KOPT-K1 (cell line): ENCODE measurements around the gene GLUL.
"Not testable (repeated sequence)": the region's sequence is repeated elsewhere in the genome, so short reads cannot be mapped to it uniquely, and the experiment has no call there.

Experiments used
- H3K27ac ChIP-seq: fragments of 200-600 bp; sonication (generic); 2 replicates; pipeline ENCODE4 v1.5.1; 2016; ENCODE audit warnings: antibody characterized with exemption, mild to moderate bottlenecking, low read depth, low read length; ENCODE audit not compliant: poor library complexity, severe bottlenecking
- H3K36me3 ChIP-seq: fragments of 200-600 bp; sonication (generic); 2 replicates; pipeline ENCODE4 v1.5.1; 2017; ENCODE audit warnings: antibody characterized with exemption, mild to moderate bottlenecking, low read length, moderate library complexity; ENCODE audit not compliant: insufficient read depth
- H3K9me3 ChIP-seq: fragments of 200-600 bp; sonication (generic); 2 replicates; pipeline ENCODE4 v1.5.1; 2017; ENCODE audit warnings: antibody characterized with exemption, low read length, mild to moderate bottlenecking; ENCODE audit not compliant: insufficient read depth, poor library complexity, severe bottlenecking

Gene GLUL

GRCh38 chr1:182359645-182360044 is 31.9 kb downstream of the GLUL start:
- Histone ChIP-seq H3K27ac (no peak overlapping the region), H3K36me3 (no peaks in the 10 kb centered on the region), H3K9me3 (no peaks in the 10 kb centered on the region)

- H3K9me3 ChIP-seq = no peaks in the 10 kb centered on the region
- no peak overlapping the region for H3K27ac ChIP-seq
- H3K36me3 ChIP-seq = no peaks in the 10 kb centered on the region
These were observed 33.7 kb downstream of the GLUL start for GRCh38 chr1:182357913-182358312.

GRCh38 chr1:182357171-182357570 is 34.4 kb downstream of the GLUL start:
- Histone ChIP-seq H3K27ac (no peak overlapping the region), H3K36me3 (no peaks in the 10 kb centered on the region)

GRCh38 chr1:182355723-182356098 is 35.9 kb downstream of the GLUL start:
- H3K27ac ChIP-seq = no peak overlapping the region
- H3K36me3 ChIP-seq = no peaks in the 10 kb centered on the region
- no peaks in the 10 kb centered on the region for H3K9me3 ChIP-seq

More at GRCh38 chr1:182357171-182357570, 34.4 kb downstream of the GLUL start:
- H3K9me3 ChIP-seq = no peaks in the 10 kb centered on the region

GRCh38 chr1:182351790-182352364 is 39.7 kb downstream of the GLUL start:
- Histone ChIP-seq H3K9me3 (no peaks in the 10 kb centered on the region), H3K36me3 (no peaks in the 10 kb centered on the region), H3K27ac (no peak overlapping the region)

- no peak overlapping the region for H3K27ac ChIP-seq
- H3K36me3 ChIP-seq = no peaks in the 10 kb centered on the region
- no peaks in the 10 kb centered on the region for H3K9me3 ChIP-seq
These were observed 40.8 kb downstream of the GLUL start for GRCh38 chr1:182350839-182351238.

- H3K36me3 ChIP-seq = no peaks in the 10 kb centered on the region
- no peaks in the 10 kb centered on the region for H3K9me3 ChIP-seq
- H3K27ac ChIP-seq = no peak overlapping the region
These were observed 42.4 kb downstream of the GLUL start for GRCh38 chr1:182348961-182349747.

GRCh38 chr1:182347019-182347418 is 44.6 kb downstream of the GLUL start:
- H3K9me3 ChIP-seq = no peaks in the 10 kb centered on the region
- H3K36me3 ChIP-seq = no peaks in the 10 kb centered on the region
- no peak overlapping the region for H3K27ac ChIP-seq

GRCh38 chr1:182340233-182341058 is 51.1 kb downstream of the GLUL start:
- Histone ChIP-seq H3K36me3 (no peaks in the 10 kb centered on the region), H3K27ac (peak overlapping the region; percentile 15)

GRCh38 chr1:182339684-182340083 is 51.9 kb downstream of the GLUL start:
- H3K27ac ChIP-seq = no peak overlapping the region
- no peaks in the 10 kb centered on the region for H3K9me3 ChIP-seq
- no peaks in the 10 kb centered on the region for H3K36me3 ChIP-seq

More at GRCh38 chr1:182340233-182341058, 51.1 kb downstream of the GLUL start:
- no peaks in the 10 kb centered on the region for H3K9me3 ChIP-seq

GRCh38 chr1:182338806-182339370 is 52.7 kb downstream of the GLUL start:
- Histone ChIP-seq H3K36me3 (no peaks in the 10 kb centered on the region), H3K27ac (no peak overlapping the region), H3K9me3 (no peaks in the 10 kb centered on the region)

- Histone ChIP-seq H3K36me3 (no peaks in the 10 kb centered on the region), H3K27ac (no peak overlapping the region), H3K9me3 (no peaks in the 10 kb centered on the region)
These were observed 53.6 kb downstream of the GLUL start for GRCh38 chr1:182337736-182338571.

GRCh38 chr1:182335771-182336566 is 55.6 kb downstream of the GLUL start:
- Histone ChIP-seq H3K27ac (no peak overlapping the region), H3K36me3 (no peaks in the 10 kb centered on the region), H3K9me3 (no peaks in the 10 kb centered on the region)

GRCh38 chr1:182333071-182333571 is 58.5 kb downstream of the GLUL start:
- not testable (repeated sequence) for H3K9me3 ChIP-seq, H3K36me3 ChIP-seq, H3K27ac ChIP-seq
